HG03460 (cell line): ENCODE measurements around the gene ASPSCR1.

Experiments used
- ATAC-seq: cut with Tn5 transposase; IDR thresholded peaks from one replicate; pipeline ENCODE4 v1.9.1; 2021; ENCODE audit not compliant: unreplicated experiment

Gene ASPSCR1

GRCh38 chr17:81960130-81960958 lies 17.1 kb upstream of the ASPSCR1 start:
- ATAC-seq = no peak

- no peak for ATAC-seq
These were observed 16.3 kb upstream of the ASPSCR1 start, which contains the start of gene NOTUM for GRCh38 chr17:81961087-81961511. Gene NOTUM (minus strand): TSS chr17:81961187. CDS start chr17:81960909, 278 bp downstream.

GRCh38 chr17:81961521-81962498 lies 15.6 kb upstream of the ASPSCR1 start:
- no peak for ATAC-seq

- no peak for ATAC-seq
These were observed 14.7 kb upstream of the ASPSCR1 start for GRCh38 chr17:81962499-81963441.

- no peak for ATAC-seq
These were observed 13.2 kb upstream of the ASPSCR1 start for GRCh38 chr17:81964081-81964849.

DNA sequence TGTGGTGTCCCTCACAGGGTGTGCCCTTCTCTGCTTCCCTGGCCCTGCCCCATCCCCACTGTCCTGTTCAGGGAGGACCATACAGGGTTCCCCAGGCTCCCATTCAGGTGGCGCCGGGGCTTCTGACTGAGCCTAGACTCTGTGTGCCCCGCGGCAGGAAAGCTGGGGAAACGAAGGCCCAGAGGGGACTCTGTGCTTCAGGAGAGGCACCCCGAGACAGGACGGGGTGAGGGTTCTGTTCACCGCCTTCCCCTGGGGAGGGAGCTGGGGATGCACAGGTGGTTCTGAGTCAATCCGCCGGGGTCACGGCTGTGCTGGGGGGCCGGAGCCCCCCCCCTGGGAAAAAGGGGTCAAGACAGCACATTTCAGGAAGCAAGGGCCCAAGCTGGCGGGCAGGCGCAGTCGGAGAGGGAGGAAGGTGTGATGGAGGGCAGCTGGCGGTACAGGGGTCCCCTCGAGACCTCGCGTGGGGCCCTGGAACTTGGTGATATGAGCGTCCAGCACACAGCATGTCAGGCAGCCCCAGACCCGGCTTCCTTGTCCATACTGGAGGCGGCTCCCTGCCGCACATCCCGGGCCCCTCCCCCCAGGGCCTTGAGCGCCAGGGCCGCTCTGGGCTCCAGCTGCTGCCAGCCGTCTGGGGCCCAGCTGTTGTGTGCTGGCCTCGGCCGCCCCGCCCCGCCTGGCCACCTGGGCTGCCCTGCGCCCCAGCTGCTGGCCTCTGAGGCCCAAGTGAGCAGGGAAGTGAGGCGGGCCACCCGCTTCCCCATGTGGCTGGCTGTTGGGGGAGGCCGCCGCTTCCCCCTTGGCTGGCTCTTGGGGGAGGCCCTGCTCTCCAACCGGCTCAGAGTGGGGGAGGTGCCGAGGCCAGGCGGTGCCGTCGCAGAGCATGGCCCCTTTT lies 10.8 kb upstream of the ASPSCR1 start:
- no peak for ATAC-seq

- no peak for ATAC-seq
These were observed 10.2 kb upstream of the ASPSCR1 start for GRCh38 chr17:81967244-81967532.

DNA sequence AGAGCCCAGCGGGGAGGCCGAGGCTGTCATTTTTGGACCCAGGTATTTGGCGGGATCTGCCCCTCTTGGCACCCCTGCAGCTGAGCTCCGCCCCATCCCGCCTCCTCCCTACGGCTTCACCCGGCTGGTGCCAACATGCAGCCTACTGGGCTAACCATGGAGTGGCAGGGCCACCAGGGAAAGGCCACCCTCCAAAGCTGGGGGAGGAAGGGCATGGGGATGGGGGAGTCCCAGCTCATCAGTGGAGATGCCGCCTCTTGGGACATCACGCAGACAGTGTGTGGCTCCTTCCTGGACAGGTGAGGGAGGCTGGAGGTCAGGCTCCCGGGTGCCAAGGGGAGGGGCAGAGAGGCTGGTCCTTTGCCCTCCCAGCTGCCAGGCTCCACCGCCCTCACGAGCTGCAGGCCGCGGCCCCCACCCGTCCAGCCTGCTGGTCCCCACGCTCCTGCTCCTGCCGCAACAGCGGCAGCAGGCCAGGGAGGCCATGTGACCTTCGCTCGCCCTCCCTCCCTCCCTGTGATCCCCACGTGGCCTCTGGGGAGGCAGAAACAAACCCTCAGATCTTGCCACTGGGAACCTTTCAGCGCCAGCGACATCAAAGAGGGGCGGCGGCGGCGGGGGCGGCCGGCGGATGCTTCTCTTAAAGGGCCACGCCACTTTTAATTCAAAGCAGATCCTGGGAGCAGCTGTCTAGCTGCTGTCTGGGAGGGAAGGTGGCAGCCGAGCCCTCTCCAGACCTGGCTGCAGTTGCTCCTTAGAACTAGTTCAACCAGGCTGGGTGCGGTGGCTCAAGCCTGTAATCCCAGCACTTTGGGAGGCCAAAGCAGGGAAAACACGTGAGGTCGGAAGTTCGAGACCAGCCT lies 9.7 kb upstream of the ASPSCR1 start:
- ATAC-seq = no peak

GRCh38 chr17:81968396-81968745 lies 9.1 kb upstream of the ASPSCR1 start:
- no peak for ATAC-seq

DNA sequence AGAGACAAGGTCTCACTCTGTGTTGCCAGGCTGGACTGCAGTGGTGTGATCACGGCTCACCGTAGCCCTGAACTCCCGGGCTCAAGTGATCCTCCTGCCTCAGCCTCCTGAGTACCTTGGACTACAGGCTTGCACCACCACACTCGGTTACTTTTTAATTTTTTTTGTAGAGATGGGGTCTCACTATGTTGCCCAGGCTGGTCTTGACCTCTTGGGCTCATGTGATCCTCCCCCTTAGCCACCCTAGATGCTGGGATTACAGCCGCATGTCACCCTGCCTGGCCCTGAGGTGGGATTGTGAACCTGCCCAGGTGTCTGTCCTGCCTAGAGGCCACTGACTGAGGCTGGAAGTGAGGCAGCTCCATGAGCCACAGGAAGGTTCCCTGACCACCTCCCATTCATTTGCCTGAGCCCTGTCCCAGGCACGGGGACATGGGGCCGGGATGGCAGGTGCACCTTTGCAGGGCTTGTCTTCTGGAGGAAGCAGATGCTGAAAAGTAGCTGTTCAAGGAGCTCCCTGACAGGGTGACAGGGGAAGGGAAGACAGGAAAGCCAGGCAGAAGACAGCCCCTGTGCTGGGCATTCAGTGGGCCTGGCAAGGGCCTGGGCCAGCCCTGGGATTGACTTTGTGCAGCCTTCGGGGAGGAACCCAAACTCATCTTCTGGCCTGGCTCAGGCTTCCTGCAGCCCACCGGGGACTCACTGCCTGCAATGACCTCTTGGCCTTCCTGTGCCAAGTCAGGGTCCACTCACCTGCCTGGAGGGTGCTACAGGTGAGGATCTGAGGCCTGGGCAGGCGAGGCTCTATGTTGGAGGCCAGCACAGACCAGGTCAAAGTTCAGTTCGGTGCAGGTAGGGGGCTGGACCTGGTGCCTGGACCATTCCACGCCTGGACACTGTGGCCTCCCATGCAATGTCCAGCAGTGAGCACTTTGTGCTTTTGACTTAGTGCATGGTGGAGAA lies 8.3 kb upstream of the ASPSCR1 start:
- no peak for ATAC-seq

- no peak for ATAC-seq
These were observed 4.0 kb upstream of the ASPSCR1 start for GRCh38 chr17:81973432-81973831.

DNA sequence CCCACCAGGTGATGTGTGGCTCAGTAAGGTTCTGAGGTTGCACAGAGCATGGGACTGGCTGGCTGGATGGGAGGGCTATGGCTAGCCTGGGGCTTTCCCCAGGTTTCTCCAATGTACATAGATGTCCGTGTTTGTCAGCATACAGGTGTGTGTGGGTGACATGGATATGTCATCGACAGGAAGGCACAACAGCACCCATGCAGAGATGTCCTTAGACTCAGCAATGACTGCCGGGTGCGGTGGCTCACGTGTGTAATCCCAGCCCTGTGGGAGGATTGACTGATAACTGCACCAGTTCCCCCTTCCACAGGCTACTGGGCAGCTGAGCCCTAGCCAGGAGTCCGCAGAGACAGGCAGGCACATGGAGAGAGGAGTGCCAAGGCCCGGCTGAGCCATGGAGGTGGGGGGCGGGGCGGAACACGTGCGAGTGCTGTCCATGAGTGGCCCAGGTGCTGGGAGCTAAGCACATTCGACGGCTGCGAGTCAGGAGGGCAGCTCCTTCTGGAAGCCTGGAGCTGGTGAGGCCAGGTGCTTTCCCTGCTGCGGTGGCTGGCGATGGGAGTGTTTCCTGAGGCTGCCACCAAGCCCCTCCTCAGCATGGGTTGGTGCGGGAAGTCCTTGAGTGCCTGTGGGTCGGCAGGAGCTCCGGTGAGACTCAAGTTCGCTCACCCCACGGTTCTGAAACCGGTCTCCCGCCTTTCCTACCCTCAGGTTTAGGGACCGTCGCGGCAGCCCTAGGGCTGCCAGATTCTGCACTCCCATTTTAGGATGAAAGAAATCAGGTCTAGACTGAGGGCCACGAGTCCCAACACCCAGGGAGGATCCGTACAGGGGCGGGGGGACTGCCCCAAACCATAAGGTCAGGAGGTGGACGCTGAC lies 858 bp upstream of the ASPSCR1 start:
- no peak for ATAC-seq

DNA sequence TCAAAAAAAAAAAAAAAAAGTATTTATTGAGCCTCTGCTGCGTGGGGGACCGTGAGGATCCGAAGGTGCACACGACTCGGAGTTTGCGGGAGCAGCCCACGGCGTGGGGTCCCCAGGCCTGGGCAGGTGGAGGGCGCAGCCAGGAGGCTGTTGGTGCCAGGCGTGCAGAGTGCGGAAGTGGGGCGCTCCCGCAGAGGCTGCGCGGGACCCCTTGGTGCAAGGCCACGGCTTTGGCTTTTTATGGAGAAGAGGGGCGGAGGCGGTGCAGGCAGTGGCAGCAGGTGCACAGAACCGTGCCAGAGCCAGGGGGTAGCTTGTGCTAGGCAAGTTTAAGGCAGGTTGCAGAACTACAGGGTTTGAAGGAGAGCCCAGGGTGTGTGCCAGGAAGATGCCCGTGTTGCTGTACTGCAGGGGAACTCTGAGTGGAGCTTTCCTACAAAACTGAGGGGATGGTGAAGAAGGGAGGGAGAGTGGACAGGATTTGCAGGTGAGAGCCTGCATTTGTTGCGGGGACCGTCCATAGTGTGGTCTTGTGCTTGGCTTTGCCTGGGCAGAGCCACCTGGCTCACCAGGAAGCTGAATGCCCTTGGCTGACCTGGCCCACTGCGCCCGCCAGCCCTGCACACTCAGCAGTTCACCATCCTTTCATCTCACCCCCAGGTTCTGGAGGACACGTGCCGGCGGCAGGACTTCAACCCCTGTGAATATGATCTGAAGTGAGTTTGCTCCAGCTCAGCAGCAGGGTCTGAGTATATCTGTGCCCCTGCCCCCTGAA lies 1.3 kb downstream of the ASPSCR1 start:
- ATAC-seq = no peak

- ATAC-seq = no peak
These were observed 2.7 kb downstream of the ASPSCR1 start for GRCh38 chr17:81980122-81980521.

DNA sequence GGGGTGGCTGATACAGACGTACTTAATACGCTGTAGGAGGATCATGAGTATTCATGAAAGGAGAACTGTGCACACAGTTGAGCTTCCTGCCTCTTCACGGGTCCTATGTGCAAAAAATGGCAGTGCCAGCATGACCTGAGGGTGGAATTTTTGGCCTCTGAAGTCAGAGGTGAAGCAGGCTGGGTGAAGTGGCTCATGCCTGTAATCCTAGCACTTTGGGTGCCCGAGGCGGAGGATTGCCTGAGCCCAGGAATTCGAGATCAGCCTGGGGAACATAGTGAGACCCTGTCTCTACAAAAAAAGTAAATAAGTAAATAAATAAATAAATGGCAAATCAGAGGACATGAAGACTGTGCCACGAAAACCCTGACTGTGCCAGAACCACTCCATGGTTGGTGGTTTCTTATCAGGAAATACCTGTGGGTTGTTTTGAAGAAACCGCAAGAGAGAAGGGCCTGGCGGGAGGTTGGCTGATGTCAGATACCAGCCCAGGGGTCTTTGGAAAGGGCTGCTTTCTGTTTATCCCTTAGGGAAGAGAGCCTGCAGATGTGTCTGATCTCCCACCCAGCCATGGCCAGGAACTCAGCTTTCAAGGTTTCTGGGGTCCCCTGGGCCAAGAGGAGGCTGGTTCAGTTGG lies 3.4 kb downstream of the ASPSCR1 start:
- no peak for ATAC-seq
